Activated T-cell treated with anti-CD3 and anti-CD28 coated beads, Interleukin-2, amount 50 U/mL, for 72 hours (primary cell): ENCODE data around the gene ANO7. TPM values are rescaled to one million over a fixed set of nuclear protein-coding genes. Genes with fewer than 3 reads are reported as not detected.

Source experiments
- total RNA-seq, 2 donors: library from RNA; stranded (reverse); gene quantifications; one replicate each; pipeline ENCODE4 v1.2.3, GENCODE V29; 2022

Gene ANO7
- total RNA-seq, 2 donors from 2014 or later = 0.72 to 0.90 TPM

Other genes with a start within 250 kb of the ANO7 start
- 1 to 10 TPM in 1 of 2 donors, under 1 TPM in 1; 0.36 to 4.1 TPM for gene SNED1, start 190.1 kb upstream of the ANO7 start, total RNA-seq
- 10 to 100 TPM; 48.7 to 53.7 TPM for gene MTERF4, start 86.4 kb upstream of the ANO7 start, total RNA-seq
- gene PASK, start 39.2 kb upstream of the ANO7 start, total RNA-seq = 100 to 1,000 TPM; 123 to 171 TPM
- 10 to 100 TPM; 89.1 to 97.8 TPM for gene PPP1R7, start 38.2 kb upstream of the ANO7 start, total RNA-seq
- gene HDLBP, start 127.0 kb downstream of the ANO7 start, total RNA-seq = 100 to 1,000 TPM; 272 to 283 TPM
- gene SEPTIN2, start 127.2 kb downstream of the ANO7 start, total RNA-seq = 100 to 1,000 TPM; 269 to 272 TPM
- gene FARP2, start 167.6 kb downstream of the ANO7 start, total RNA-seq = 10 to 100 TPM; 30.2 to 30.8 TPM